ENCODE measurements around the gene FANCB. TPM values are rescaled to one million over a fixed set of nuclear protein-coding genes. Genes with fewer than 3 reads are reported as not detected.

FANCB gene
- total and polyA plus RNA-seq, 2 of the 8 experiments (the other 6 are each of a cell fraction or from before 2014, with no cell fraction given) = 1.9 to 13.8 TPM

DNA sequence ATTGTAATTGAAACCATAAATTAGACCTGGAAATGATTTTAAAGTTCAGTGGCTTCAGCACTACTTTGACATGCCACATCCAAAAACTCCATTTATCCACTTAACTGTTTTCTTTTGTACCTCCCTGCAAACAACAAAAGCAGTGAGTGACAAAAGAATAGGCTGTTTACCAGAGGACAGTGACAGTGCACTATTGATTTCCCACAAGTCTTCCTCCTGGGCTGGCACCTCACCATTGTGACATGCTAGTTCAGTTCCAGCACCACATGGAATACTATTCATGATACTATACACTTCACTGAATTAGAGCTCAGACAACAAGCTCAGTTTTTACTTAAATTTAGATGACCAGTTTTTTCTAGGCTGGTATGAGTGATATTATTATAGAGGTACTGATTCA, 29.7 kb upstream of the FANCB start:
- H3K27me3 ChIP-seq (replicated peaks in 1 of 4; ENCODE audit: control insufficient read depth in 3 of 4, extremely low read depth in 1 of 4, insufficient read depth in 3 of 4, low read length in 3 of 4) = no peaks in the 10 kb centered on the region
- H2BK5ac ChIP-seq (ENCODE audit: low read depth, low read length) = no peak overlapping the region
- no peak overlapping the region for H3K4me2 ChIP-seq (ENCODE audit: insufficient read depth in 1 of 2, low read depth in 2 of 2, low read length in 2 of 2)
- H3K4me3 ChIP-seq (ENCODE audit: extremely low read depth in 1 of 4, insufficient read depth in 2 of 4, low read depth in 3 of 4, low read length in 4 of 4) = no peak overlapping the region
- no peak overlapping the region for H3K23ac ChIP-seq (ENCODE audit: insufficient read length)
- H4K20me1 ChIP-seq (replicated peaks in 1 of 2; ENCODE audit: control insufficient read depth in 1 of 2, insufficient read depth in 2 of 2, low read length in 2 of 2) = no peaks in the 10 kb centered on the region
- no peaks in the 10 kb centered on the region for H3K79me2 ChIP-seq (ENCODE audit: control insufficient read depth in 1 of 2, insufficient read depth in 2 of 2, low read length in 2 of 2)
- H4K91ac ChIP-seq (replicated peaks; ENCODE audit: insufficient read length, low read length) = no peak overlapping the region
- CTCF ChIA-PET (ENCODE audit: partially characterized antibody) = no interaction called here
- H3K27ac ChIP-seq (ENCODE audit: low read depth, low read length) = no peak overlapping the region
- no peak overlapping the region for H3K18ac ChIP-seq (ENCODE audit: extremely low read depth, low read length)
- H3K4me1 ChIP-seq (replicated peaks in 1 of 4; ENCODE audit: control insufficient read depth in 3 of 4, insufficient read depth in 4 of 4, low read length in 3 of 4) = no peaks in the 10 kb centered on the region
- peaks cover 0 to 6% of the 10 kb centered on the region in 2 experiments; a peak in 1 of 4 replicates for H3K9me3 ChIP-seq (ENCODE audit: insufficient read depth in 2 of 2, low read depth in 1 of 2, low read length in 1 of 2)
- FAIRE-seq = no peak
- H2BK120ac ChIP-seq (replicated peaks; ENCODE audit: low read depth, low read length) = no peak overlapping the region
- no peak overlapping the region for H2BK20ac ChIP-seq (ENCODE audit: low read length)
- no peak overlapping the region for H2BK15ac ChIP-seq (ENCODE audit: low read length)
- no peak for DNase-seq (ENCODE audit: low read depth in 1 of 2, low spot score in 2 of 2)
- no peak overlapping the region for H2BK12ac ChIP-seq (ENCODE audit: low read depth, low read length)
- no peak overlapping the region for H2AFZ ChIP-seq (ENCODE audit: low read length)
- no peaks in the 10 kb centered on the region for H3K79me1 ChIP-seq (ENCODE audit: low read depth, low read length)
- no peak overlapping the region for H3K9ac ChIP-seq (replicated peaks in 1 of 4; ENCODE audit: extremely low read depth in 1 of 4, low read depth in 3 of 4, low read length in 3 of 4)
- H2AK5ac ChIP-seq (ENCODE audit: low read depth, low read length) = no peak overlapping the region
- H4K8ac ChIP-seq (ENCODE audit: extremely low read depth, insufficient read depth, low read length) = no peak overlapping the region
- POLR2A ChIA-PET (ENCODE audit: partially characterized antibody) = no interaction called here
- no peak overlapping the region for H3K56ac ChIP-seq (replicated peaks; ENCODE audit: insufficient read length, low read depth, low read length)
- H3K14ac ChIP-seq (ENCODE audit: insufficient read length) = no peak overlapping the region
- no peak overlapping the region for H4K5ac ChIP-seq (ENCODE audit: insufficient read length, low read depth, low read length)
- no peaks in the 10 kb centered on the region for H3K23me2 ChIP-seq (ENCODE audit: low read depth, low read length)
- H3K4ac ChIP-seq (replicated peaks; ENCODE audit: insufficient read length, low read depth, low read length) = no peak overlapping the region
- H3K36me3 ChIP-seq (ENCODE audit: control insufficient read depth in 2 of 4, insufficient read depth in 4 of 4, low read length in 3 of 4) = peaks cover 0 to 12% (median 3%) of the 10 kb centered on the region in 4 experiments; a peak in 4 of 8 replicates
- TF ChIP-seq KDM1A (IDR thresholded peaks at IDR 0.05; ENCODE audit: borderline replicate concordance, low read length) (no peak), PHF8 (conservative IDR thresholded peaks at IDR 0.05; ENCODE audit: low read depth, low read length) (no peak), JUN (IDR thresholded peaks at IDR 0.05; ENCODE audit: low read depth, low read length) (no peak), RBBP5 (IDR thresholded peaks at IDR 0.05; ENCODE audit: borderline replicate concordance, low read depth, low read length) (no peak), EP300 (IDR thresholded peaks at IDR 0.05; ENCODE audit: borderline replicate concordance in 1 of 2, low read depth in 2 of 2, low read length in 2 of 2) (no peak), BCL11A (IDR thresholded peaks at IDR 0.05; ENCODE audit: low read depth in 2 of 2, low read length in 2 of 2) (no peak), YY1 (IDR thresholded peaks at IDR 0.05; ENCODE audit: low read depth, low read length) (no peak), RNF2 (IDR thresholded peaks at IDR 0.05; ENCODE audit: borderline replicate concordance, low read depth, low read length, missing control alignments, poor library complexity, severe bottlenecking) (no peak), CBX8 (IDR thresholded peaks at IDR 0.05; ENCODE audit: borderline replicate concordance, low read depth, low read length) (no peak)
- TF ChIP-seq, protein P1, sequence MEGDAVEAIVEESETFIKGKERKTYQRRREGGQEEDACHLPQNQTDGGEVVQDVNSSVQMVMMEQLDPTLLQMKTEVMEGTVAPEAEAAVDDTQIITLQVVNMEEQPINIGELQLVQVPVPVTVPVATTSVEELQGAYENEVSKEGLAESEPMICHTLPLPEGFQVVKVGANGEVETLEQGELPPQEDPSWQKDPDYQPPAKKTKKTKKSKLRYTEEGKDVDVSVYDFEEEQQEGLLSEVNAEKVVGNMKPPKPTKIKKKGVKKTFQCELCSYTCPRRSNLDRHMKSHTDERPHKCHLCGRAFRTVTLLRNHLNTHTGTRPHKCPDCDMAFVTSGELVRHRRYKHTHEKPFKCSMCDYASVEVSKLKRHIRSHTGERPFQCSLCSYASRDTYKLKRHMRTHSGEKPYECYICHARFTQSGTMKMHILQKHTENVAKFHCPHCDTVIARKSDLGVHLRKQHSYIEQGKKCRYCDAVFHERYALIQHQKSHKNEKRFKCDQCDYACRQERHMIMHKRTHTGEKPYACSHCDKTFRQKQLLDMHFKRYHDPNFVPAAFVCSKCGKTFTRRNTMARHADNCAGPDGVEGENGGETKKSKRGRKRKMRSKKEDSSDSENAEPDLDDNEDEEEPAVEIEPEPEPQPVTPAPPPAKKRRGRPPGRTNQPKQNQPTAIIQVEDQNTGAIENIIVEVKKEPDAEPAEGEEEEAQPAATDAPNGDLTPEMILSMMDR (IDR thresholded peaks at IDR 0.05; ENCODE audit: control extremely low read depth in 1 of 3, insufficient read depth in 1 of 3, low read depth in 1 of 3, low read length in 3 of 3) = no peak
- TF ChIP-seq, protein P2, sequence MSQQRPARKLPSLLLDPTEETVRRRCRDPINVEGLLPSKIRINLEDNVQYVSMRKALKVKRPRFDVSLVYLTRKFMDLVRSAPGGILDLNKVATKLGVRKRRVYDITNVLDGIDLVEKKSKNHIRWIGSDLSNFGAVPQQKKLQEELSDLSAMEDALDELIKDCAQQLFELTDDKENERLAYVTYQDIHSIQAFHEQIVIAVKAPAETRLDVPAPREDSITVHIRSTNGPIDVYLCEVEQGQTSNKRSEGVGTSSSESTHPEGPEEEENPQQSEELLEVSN (IDR thresholded peaks at IDR 0.05) = no peak

Data from H1 (cell line).